OCI-LY1 (cell line): Measurements from ENCODE around the gene ABCB6.

Experiments used
- H2AFZ ChIP-seq: fragments of 200-600 bp; sonication (generic), shearing (Covaris generic); 2 replicates; pipeline ENCODE4 v1.6.0; 2014; ENCODE audit warnings: antibody characterized with exemption, mild to moderate bottlenecking, low read length
- H3F3A ChIP-seq: fragments of 200-600 bp; sonication (generic), shearing (Covaris generic); 2 replicates; pipeline ENCODE4 v1.6.0; 2014; ENCODE audit warnings: mild to moderate bottlenecking, antibody characterized with exemption, low read length, moderate library complexity; ENCODE audit not compliant: insufficient read depth
- H3K27ac ChIP-seq: fragments of 200-600 bp; sonication (generic); 2 replicates; pipeline ENCODE4 v1.5.1; 2014; ENCODE audit warnings: low read length, mixed run types, mild to moderate bottlenecking, low read depth; ENCODE audit not compliant: poor library complexity, severe bottlenecking
- H3K27me3 ChIP-seq: fragments of 200-600 bp; sonication (generic); 2 replicates; pipeline ENCODE4 v1.6.0; 2014; ENCODE audit warnings: antibody characterized with exemption, mild to moderate bottlenecking, low read length, moderate library complexity; ENCODE audit not compliant: insufficient read depth
- H3K36me3 ChIP-seq: fragments of 200-600 bp; sonication (generic); 2 replicates; pipeline ENCODE4 v1.6.1; 2014; ENCODE audit warnings: mild to moderate bottlenecking, antibody characterized with exemption, low read length, moderate library complexity, mixed read lengths; ENCODE audit not compliant: insufficient read depth
- H3K4me1 ChIP-seq: fragments of 200-600 bp; sonication (generic); 2 replicates; pipeline ENCODE4 v1.5.1; 2014; ENCODE audit warnings: mild to moderate bottlenecking, low read length, moderate library complexity; ENCODE audit not compliant: insufficient read depth, severe bottlenecking
- H3K4me2 ChIP-seq: fragments of 200-600 bp; sonication (generic), shearing (Covaris generic); 2 replicates; pipeline ENCODE4 v1.6.1; 2014; ENCODE audit warnings: low read length
- H3K4me3 ChIP-seq: fragments of 200-600 bp; sonication (generic); 2 replicates; pipeline ENCODE4 v1.5.1; 2014; ENCODE audit warnings: low read length, low read depth, mild to moderate bottlenecking, mixed read lengths; ENCODE audit not compliant: poor library complexity, severe bottlenecking
- H3K79me2 ChIP-seq: fragments of 200-600 bp; shearing (Covaris generic); 2 replicates; pipeline ENCODE4 v1.6.1; 2016; ENCODE audit warnings: mixed run types, low read length, mixed read lengths; ENCODE audit not compliant: insufficient read depth
- H3K9ac ChIP-seq: fragments of 200-600 bp; sonication (generic), shearing (Covaris generic); 2 replicates; pipeline ENCODE4 v1.6.1; 2014; ENCODE audit warnings: mild to moderate bottlenecking, low read length, mixed read lengths
- H3K9me2 ChIP-seq: fragments of 200-600 bp; sonication (generic), shearing (Covaris generic); 2 replicates; pipeline ENCODE4 v1.6.1; 2014; ENCODE audit warnings: low read depth, mild to moderate bottlenecking, low read length, mixed read lengths
- H3K9me3 ChIP-seq: fragments of 200-600 bp; shearing (Covaris generic); 2 replicates; pipeline ENCODE4 v1.6.1; 2014; ENCODE audit warnings: low read length, mixed read lengths
- H4K20me1 ChIP-seq: fragments of 200-600 bp; sonication (generic), shearing (Covaris generic); 2 replicates; pipeline ENCODE4 v1.6.0; 2016; ENCODE audit warnings: mild to moderate bottlenecking, low read length; ENCODE audit not compliant: insufficient read depth
- EZH2 ChIP-seq: fragments of 200-600 bp; sonication (generic), shearing (Covaris generic); IDR thresholded peaks from 2 replicates; pipeline ENCODE4 v1.8.0; 2017; ENCODE audit warnings: borderline replicate concordance, mixed run types, mild to moderate bottlenecking, antibody characterized with exemption, low read length, moderate library complexity, mixed read lengths
- TF ChIP-seq, protein P1 (sequence below): fragments of 200-600 bp; sonication (generic), shearing (Covaris generic); IDR thresholded peaks from 2 replicates; pipeline ENCODE4 v1.5.1; 2017; ENCODE audit warnings: mild to moderate bottlenecking, antibody characterized with exemption, low read length, moderate library complexity, mixed read lengths

ABCB6 gene

DNA sequence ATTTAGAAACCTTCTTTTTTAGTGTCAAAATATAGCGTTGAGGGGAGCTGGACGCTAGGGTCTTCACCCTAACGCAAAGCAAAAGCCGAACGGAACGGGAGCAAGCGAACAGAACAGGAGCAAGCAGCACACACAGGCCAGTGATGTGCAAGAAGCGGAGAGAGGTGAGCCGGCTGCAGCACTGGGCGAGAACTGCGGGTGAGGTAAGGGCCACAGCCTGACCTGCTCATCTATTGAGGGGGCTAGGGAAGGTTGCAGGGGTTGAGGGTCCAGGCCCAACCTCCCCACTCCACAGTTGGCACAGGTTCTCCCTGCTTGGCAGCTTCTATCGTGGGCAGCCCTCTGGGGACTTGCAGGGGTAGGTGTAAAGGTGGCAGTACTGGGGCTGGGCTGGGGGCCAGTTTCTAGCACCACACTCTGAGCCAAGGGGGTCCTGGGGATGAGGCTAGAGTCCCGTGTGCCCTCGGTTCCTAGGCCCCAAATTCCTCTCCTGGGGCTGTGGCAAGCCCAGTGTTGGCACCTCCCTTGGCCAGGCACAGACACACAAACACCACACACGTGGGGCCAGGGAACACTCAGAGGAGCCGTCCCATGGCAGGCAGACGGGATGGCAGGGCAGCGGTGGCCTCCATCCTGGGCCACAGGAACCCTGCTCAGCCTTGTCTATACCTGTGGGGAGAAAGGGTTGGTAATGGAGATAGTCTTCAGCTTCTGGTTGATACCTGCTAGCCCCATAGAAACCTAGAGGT lies 1.2 kb upstream of the ABCB6 start:
- Histone ChIP-seq H3F3A (no peaks in the 10 kb centered on the region), H4K20me1 (no peaks in the 10 kb centered on the region), H3K27ac (no peak overlapping the region), H3K36me3 (peaks cover 70% of the 10 kb centered on the region), H3K9me2 (no peaks in the 10 kb centered on the region), H3K4me3 (no peak overlapping the region), H3K9me3 (no peaks in the 10 kb centered on the region), H3K9ac (no peak overlapping the region), H3K27me3 (no peaks in the 10 kb centered on the region), H3K4me2 (no peak overlapping the region), H3K4me1 (peaks cover 21% of the 10 kb centered on the region), H2AFZ (no peak overlapping the region), H3K79me2 (no peaks in the 10 kb centered on the region)
- TF ChIP-seq, protein P1, sequence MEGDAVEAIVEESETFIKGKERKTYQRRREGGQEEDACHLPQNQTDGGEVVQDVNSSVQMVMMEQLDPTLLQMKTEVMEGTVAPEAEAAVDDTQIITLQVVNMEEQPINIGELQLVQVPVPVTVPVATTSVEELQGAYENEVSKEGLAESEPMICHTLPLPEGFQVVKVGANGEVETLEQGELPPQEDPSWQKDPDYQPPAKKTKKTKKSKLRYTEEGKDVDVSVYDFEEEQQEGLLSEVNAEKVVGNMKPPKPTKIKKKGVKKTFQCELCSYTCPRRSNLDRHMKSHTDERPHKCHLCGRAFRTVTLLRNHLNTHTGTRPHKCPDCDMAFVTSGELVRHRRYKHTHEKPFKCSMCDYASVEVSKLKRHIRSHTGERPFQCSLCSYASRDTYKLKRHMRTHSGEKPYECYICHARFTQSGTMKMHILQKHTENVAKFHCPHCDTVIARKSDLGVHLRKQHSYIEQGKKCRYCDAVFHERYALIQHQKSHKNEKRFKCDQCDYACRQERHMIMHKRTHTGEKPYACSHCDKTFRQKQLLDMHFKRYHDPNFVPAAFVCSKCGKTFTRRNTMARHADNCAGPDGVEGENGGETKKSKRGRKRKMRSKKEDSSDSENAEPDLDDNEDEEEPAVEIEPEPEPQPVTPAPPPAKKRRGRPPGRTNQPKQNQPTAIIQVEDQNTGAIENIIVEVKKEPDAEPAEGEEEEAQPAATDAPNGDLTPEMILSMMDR: no peak
- TF ChIP-seq EZH2: no peak

DNA sequence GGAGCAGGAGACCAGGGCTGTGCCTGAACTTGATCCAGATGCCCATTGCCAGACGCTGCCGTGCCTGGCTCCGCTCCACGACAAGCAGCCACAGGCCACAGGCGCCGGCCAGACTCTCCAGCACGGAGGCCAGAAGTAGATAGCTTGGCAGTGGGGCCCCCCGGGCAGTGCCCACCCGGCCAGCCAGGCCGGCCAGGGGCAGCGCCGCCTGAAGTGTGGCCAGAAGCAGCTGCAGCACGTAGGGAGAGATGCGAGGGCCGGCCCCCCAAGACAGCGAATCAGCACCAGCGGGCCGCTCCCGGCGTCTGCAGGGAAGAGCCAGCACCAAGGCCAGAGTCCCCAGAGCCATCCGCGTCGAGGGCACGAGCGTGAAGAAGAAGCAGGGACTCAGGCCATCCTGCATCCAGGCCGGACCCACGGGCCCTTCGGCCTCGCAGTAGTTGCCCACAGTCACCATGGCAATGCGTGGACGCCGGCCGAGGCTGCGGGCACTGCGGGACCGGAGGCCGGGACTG lies 484 bp downstream of the ABCB6 start:
- Histone ChIP-seq H3K27me3 (no peaks in the 10 kb centered on the region), H3K9ac (peak overlapping the region; percentile 86), H3K4me2 (peak overlapping the region; percentile 92), H3K9me3 (no peaks in the 10 kb centered on the region), H4K20me1 (no peaks in the 10 kb centered on the region), H3F3A (no peaks in the 10 kb centered on the region), H2AFZ (no peak overlapping the region), H3K36me3 (peaks cover 70% of the 10 kb centered on the region; the same call in 1 of the 2 replicates), H3K79me2 (no peaks in the 10 kb centered on the region), H3K9me2 (no peaks in the 10 kb centered on the region), H3K4me1 (peaks cover 21% of the 10 kb centered on the region), H3K4me3 (peak overlapping the region; percentile 84), H3K27ac (peak overlapping the region; percentile 54)
- TF ChIP-seq EZH2: no peak
- TF ChIP-seq, protein P1: no peak

DNA sequence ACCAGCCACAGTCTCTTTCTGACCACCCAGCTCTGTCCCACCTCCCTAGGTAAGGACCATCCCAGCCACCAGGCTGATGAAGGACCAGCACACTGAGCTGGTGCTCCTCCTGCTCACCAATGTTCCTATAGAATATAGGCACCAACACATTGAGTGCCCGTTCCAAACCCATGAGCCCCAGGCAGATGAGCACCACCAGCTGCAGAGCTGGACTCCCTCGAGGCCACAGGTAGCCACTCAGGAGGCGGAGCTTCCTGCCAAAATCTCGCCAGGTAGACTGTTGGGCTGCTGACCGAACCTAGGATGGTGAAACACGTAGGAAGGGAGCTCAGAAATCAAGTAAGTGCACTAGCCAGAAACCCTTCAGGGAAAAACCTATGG lies 2.2 kb downstream of the ABCB6 start:
- Histone ChIP-seq H3K27ac (peak overlapping the region; percentile 13), H3K36me3 (peaks cover 69% of the 10 kb centered on the region), H3K79me2 (no peaks in the 10 kb centered on the region), H3K9ac (no peak overlapping the region), H3K9me2 (no peaks in the 10 kb centered on the region), H3K4me2 (no peak overlapping the region), H3K4me3 (no peak overlapping the region), H3K9me3 (no peaks in the 10 kb centered on the region), H3F3A (no peaks in the 10 kb centered on the region), H4K20me1 (no peaks in the 10 kb centered on the region), H3K27me3 (no peaks in the 10 kb centered on the region), H3K4me1 (peaks cover 21% of the 10 kb centered on the region), H2AFZ (no peak overlapping the region)
- TF ChIP-seq EZH2: no peak
